GM12892 (cell line): Measurements from ENCODE around the gene DNER.

Source experiments
- DNase-seq: peaks from one replicate; pipeline ENCODE4 v3.0.0; 2011; ENCODE audit not compliant: insufficient read length
- FAIRE-seq: peaks from 2 replicates; lab custom pipeline; 2011; peaks lifted over from hg19 to GRCh38; lab: Jason Lieb, UNC
- POLR2A ChIP-seq: IDR thresholded peaks from 2 replicates; pipeline ENCODE4 v1.6.1; 2011; ENCODE audit warnings: low read depth, low read length, control low read depth
- POLR2AphosphoS5 ChIP-seq: IDR thresholded peaks from 2 replicates; pipeline ENCODE4 v1.6.1; 2011; ENCODE audit warnings: low read depth, low read length, control low read depth
- TAF1 ChIP-seq: IDR thresholded peaks from 2 replicates; pipeline ENCODE4 v1.6.1; 2011; ENCODE audit warnings: low read depth, mild to moderate bottlenecking, control low read depth, low read length, borderline replicate concordance

The DNER gene

GRCh38 chr2:229654437-229654836 is 59.9 kb downstream of the DNER start:
- TF ChIP-seq TAF1 (no peak), POLR2A (no peak), POLR2AphosphoS5 (no peak)
- DNase-seq, result no peak
- no peak for FAIRE-seq

DNA sequence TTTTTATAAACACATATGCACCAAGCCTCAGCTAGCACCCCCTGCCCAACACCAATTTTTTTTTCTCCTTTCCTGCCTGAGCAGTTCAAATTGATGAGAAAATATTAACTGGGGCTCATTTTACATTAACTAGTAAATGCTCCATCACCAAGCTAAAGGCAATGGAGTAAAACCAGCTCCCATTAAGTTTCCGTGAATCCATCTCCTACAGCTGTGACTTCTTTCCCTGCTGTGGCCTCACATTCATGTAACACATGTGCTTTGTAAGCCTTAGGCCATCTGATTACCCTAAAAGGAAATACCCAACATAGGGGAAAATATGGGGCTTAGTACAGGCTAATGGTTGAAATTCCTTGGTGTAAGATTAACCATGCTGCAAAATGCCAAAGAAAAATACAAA is 60.8 kb downstream of the DNER start:
- FAIRE-seq, result no peak
- TF ChIP-seq POLR2AphosphoS5 (no peak), POLR2A (no peak), TAF1 (no peak)

DNA sequence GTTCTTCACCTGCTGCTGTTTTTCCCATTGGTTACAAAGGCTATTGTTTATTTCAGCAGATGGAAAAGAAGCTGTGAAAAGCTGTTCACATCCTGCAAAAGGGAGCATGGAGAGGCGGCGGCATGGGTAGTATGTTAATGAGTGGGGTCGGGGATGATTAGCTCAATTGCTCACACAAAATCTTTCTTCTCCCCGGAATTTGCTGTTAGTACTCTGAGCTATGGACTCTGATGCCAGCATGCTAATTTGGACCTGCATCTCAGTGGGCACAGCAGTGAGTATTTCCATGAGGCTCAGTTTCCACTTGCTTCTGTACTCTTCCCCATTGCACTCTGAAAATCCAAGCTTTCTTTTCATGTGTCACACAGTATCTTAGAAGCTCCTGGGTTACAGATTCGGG is 61.6 kb downstream of the DNER start:
- DNase-seq (no peak), FAIRE-seq (no peak)
- no peak for TF ChIP-seq POLR2A
- TF ChIP-seq POLR2AphosphoS5, result no peak
- TF ChIP-seq TAF1, result no peak

More for the DNA sequence above, 60.8 kb downstream of the DNER start:
- DNase-seq, result no peak

DNA sequence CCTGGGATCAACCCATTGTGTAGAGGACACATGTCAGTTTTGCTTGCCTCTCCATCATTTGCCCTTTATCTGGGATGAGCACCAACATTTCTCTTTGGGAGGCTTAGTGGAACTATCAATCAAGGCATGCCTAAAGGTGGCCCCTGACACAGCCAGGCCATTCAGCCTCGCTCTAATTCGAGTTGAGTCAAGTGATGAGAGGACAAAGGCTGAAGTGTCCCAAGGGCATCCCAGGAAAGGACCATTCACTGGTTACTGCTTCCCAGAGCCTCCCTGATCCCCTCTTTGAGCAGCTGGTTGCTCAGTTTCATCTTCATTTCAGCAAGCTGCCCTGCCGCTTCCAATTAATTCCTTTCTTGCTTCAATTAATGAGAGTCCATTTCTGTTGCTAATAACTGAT is 63.5 kb downstream of the DNER start:
- FAIRE-seq (no peak), DNase-seq (no peak)
- TF ChIP-seq TAF1, result no peak
- TF ChIP-seq POLR2AphosphoS5, result no peak
- TF ChIP-seq POLR2A, result no peak

GRCh38 chr2:229650059-229650458 is 64.3 kb downstream of the DNER start:
- TF ChIP-seq POLR2A (no peak), POLR2AphosphoS5 (no peak), TAF1 (no peak)
- FAIRE-seq (no peak), DNase-seq (no peak)

DNA sequence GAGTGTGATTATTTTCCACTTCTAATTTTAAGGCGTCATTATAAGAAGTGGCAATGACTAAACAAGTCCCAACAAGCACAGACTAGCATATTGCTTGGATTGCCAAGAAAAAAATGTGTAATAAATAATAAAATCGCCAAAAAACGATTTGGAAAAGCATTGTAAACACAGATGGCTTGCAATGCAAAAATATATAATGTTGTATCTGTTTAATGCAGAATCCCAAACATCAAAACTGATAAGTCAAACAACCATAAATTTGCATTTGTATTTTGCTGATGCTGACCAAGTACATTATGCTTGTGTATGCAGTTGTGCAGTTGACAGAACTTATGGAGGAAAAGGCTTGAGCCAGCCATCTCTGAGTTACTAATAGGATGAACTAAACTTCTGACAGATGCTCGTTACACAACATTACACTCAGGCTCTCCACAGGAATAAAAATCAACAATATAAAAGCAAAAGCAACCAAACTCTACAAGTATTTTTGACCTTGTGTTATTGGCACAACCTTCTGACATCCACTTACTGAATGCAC is 68.1 kb downstream of the DNER start:
- no peak for TF ChIP-seq POLR2A
- TF ChIP-seq POLR2AphosphoS5, result no peak
- TF ChIP-seq TAF1, result no peak
- no peak for DNase-seq
- FAIRE-seq, result no peak

DNA sequence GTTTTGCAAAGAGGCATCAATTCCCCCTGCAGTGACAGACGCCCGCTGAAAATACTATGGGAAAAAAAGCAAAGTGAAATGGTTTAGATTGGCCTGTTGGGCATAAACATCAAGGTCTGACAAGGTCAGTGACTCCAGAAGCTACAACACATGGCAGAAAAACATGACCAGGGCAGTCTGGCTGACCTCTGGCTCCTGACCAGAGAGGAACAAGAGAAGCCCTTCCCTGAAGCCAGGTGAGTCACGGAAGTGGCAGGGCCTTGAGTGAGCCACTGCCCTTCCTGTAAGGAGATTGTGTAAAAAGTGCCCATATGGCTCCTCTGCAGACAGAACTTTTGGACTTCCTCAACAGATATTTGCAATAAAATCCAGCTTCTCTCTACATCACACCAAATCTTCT is 72.0 kb downstream of the DNER start:
- no peak for DNase-seq
- no peak for FAIRE-seq
- no peak for TF ChIP-seq POLR2AphosphoS5
- TF ChIP-seq POLR2A, result no peak

GRCh38 chr2:229641676-229642075 is 72.7 kb downstream of the DNER start:
- FAIRE-seq, result no peak
- DNase-seq, result no peak
- no peak for TF ChIP-seq POLR2A
- no peak for TF ChIP-seq POLR2AphosphoS5

GRCh38 chr2:229640636-229641035 is 73.7 kb downstream of the DNER start:
- TF ChIP-seq POLR2AphosphoS5 (no peak), POLR2A (no peak), TAF1 (no peak)
- DNase-seq, result no peak
- no peak for FAIRE-seq

DNA sequence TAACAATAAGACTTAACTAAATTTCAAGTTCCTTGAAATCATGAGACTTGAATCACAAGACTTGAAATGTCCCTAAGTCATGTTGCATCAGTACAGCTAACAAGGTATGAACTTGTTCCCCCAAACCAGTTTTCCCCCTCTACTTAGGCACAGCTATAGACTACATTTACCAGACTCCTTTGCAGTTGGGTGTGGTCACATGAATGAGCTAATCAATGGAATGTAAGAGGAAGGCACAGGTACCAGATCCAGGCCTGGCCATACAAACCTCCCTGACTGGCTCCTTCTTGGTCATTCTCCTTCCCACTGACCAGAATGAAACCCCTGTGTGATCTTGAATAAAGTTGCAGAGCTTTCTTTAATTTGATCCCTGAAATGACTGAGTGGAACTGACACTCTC is 77.8 kb downstream of the DNER start:
- TF ChIP-seq TAF1, result no peak
- no peak for TF ChIP-seq POLR2A
- TF ChIP-seq POLR2AphosphoS5, result no peak
- no peak for DNase-seq
- no peak for FAIRE-seq

DNA sequence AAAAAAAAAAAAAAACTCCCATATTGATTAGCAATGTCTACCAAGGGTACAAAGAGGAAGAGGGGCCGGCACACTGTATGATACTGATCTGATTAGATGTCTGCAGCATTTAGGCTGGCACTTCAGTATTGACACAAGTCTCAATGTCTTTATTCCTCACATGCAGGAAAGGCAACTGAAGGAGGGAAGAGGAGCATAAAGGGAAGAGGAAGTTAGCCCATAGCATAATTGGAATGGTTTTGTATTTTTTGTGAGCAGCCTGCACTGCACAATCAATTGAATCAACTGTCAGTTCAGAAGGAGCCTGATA is 79.0 kb downstream of the DNER start:
- no peak for DNase-seq
- no peak for TF ChIP-seq TAF1
- TF ChIP-seq POLR2A, result no peak
- no peak for TF ChIP-seq POLR2AphosphoS5
- FAIRE-seq, result no peak

GRCh38 chr2:229634601-229635370 is 79.6 kb downstream of the DNER start:
- no peak for FAIRE-seq
- TF ChIP-seq TAF1 (no peak), POLR2A (no peak), POLR2AphosphoS5 (no peak)
- no peak for DNase-seq
